Ascending aorta (tissue), 2 donors: Measurements from ENCODE around the gene ERO1A. TPM values are rescaled to one million over a fixed set of nuclear protein-coding genes. Genes with fewer than 3 reads are reported as not detected.

ENCODE experiments used
- DNase-seq, 2 donors: peaks; one replicate each; pipeline ENCODE4 v3.0.0-alpha.2; 2019; ENCODE audit warnings: low spot score in 2 of 2
- H3K27ac ChIP-seq, 2 donors: fragments of 200-600 bp; sonication (generic); one replicate each; pipeline ENCODE4 v1.5.1; 2016 to 2017; ENCODE audit warnings: mild to moderate bottlenecking in 1 of 2
- H3K27me3 ChIP-seq: fragments of 200-600 bp; sonication (generic); one replicate; pipeline ENCODE4 v1.5.1; 2017
- H3K36me3 ChIP-seq, 2 donors: fragments of 200-600 bp; sonication (generic); one replicate each; pipeline ENCODE4 v1.5.1; 2016
- H3K4me1 ChIP-seq, 2 donors: fragments of 200-600 bp; sonication (generic); one replicate each; pipeline ENCODE4 v1.5.1; 2016 to 2017; ENCODE audit warnings: mild to moderate bottlenecking in 1 of 2
- H3K4me3 ChIP-seq, 2 donors: fragments of 200-600 bp; sonication (generic); one replicate each; pipeline ENCODE4 v1.5.1; 2016 to 2017; ENCODE audit warnings: mild to moderate bottlenecking in 1 of 2
- H3K9me3 ChIP-seq, 2 donors: fragments of 200-600 bp; sonication (generic); one replicate each; pipeline ENCODE4 v1.5.1; 2016
- CTCF ChIP-seq, 3 experiments: fragments of 200-600 bp in 2 of 3; fragments of 450-650 bp in 1 of 3; sonication (generic) in 2 of 3; IDR thresholded peaks; one replicate each; pipeline ENCODE4 v1.5.1; 2016 to 2019; ENCODE audit warnings: antibody characterized with exemption in 3 of 3, mild to moderate bottlenecking in 1 of 3, moderate library complexity in 1 of 3
- intact Hi-C: fragments of 100-400 bp; cut with DNase I; formaldehyde crosslinking; loops from one replicate; pipeline ENCODE4 v1.15.1; 2023
- total RNA-seq: library from RNA; depleted of rRNA; stranded (reverse); fragments of >200 nt; gene quantifications from one replicate; pipeline ENCODE4 v1.1.0, GENCODE V29; 2016

The ERO1A gene
- total RNA-seq, 1 donor from 2014 or later, result 25.9 TPM

GRCh38 chr14:52660325-52660724 lies 35.0 kb downstream of the ERO1A start:
- no peak for DNase-seq
- Histone ChIP-seq H3K36me3 (peaks cover 13 to 38% of the 10 kb centered on the region in 2 donors), H3K4me1 (no peaks in the 10 kb centered on the region), H3K27ac (no peak overlapping the region), H3K27me3 (no peaks in the 10 kb centered on the region), H3K9me3 (no peaks in the 10 kb centered on the region), H3K4me3 (no peak overlapping the region)
- intact Hi-C loops, result no loop called here
- no peak for TF ChIP-seq CTCF (IDR thresholded peaks at IDR 0.05)

GRCh38 chr14:52656905-52657304 lies 38.5 kb downstream of the ERO1A start:
- no peak for TF ChIP-seq CTCF (IDR thresholded peaks at IDR 0.05)

GRCh38 chr14:52650774-52651173 lies 44.6 kb downstream of the ERO1A start:
- Histone ChIP-seq H3K4me1 (no peaks in the 10 kb centered on the region), H3K36me3 (peaks cover 12 to 38% of the 10 kb centered on the region in 2 donors), H3K4me3 (no peak overlapping the region), H3K27ac (no peak overlapping the region), H3K27me3 (no peaks in the 10 kb centered on the region), H3K9me3 (no peaks in the 10 kb centered on the region)
- no peak for TF ChIP-seq CTCF (IDR thresholded peaks at IDR 0.05)
- intact Hi-C loops, result no loop called here
- DNase-seq, result no peak

More at GRCh38 chr14:52656905-52657304, 38.5 kb downstream of the ERO1A start:
- intact Hi-C loops, result no loop called here
- H3K4me1 ChIP-seq, result no peaks in the 10 kb centered on the region
- H3K27me3 ChIP-seq, result no peaks in the 10 kb centered on the region
- no peak overlapping the region for H3K4me3 ChIP-seq
- H3K36me3 ChIP-seq, result peaks cover 17 to 27% of the 10 kb centered on the region in 2 donors
- no peak for DNase-seq
- no peak overlapping the region for H3K27ac ChIP-seq
- no peaks in the 10 kb centered on the region for H3K9me3 ChIP-seq

- Histone ChIP-seq H3K4me1 (no peaks in the 10 kb centered on the region), H3K36me3 (peaks cover 18 to 44% of the 10 kb centered on the region in 2 donors)
- intact Hi-C loops, result no loop called here
Observed at GRCh38 chr14:52649511-52649910, 45.8 kb downstream of the ERO1A start.

GRCh38 chr14:52641745-52642144 lies 53.6 kb downstream of the ERO1A start:
- peaks cover 0 to 7% of the 10 kb centered on the region in 2 donors for H3K9me3 ChIP-seq
- no peak overlapping the region for H3K27ac ChIP-seq
- H3K27me3 ChIP-seq, result no peaks in the 10 kb centered on the region
- no peaks in the 10 kb centered on the region for H3K4me1 ChIP-seq
- DNase-seq, result no peak
- H3K36me3 ChIP-seq, result peaks cover 22 to 41% of the 10 kb centered on the region in 2 donors
- intact Hi-C loops, result no loop called here
- no peak for TF ChIP-seq CTCF (IDR thresholded peaks at IDR 0.05)
- H3K4me3 ChIP-seq, result no peak overlapping the region

More at GRCh38 chr14:52649511-52649910, 45.8 kb downstream of the ERO1A start:
- no peaks in the 10 kb centered on the region for H3K9me3 ChIP-seq
- H3K27ac ChIP-seq, result no peak overlapping the region
- no peaks in the 10 kb centered on the region for H3K27me3 ChIP-seq
- H3K4me3 ChIP-seq, result no peak overlapping the region
- TF ChIP-seq CTCF (IDR thresholded peaks at IDR 0.05), result no peak
- no peak for DNase-seq

- H3K4me3 ChIP-seq, result no peak overlapping the region
Observed at GRCh38 chr14:52640137-52640536, 55.2 kb downstream of the ERO1A start.

More at GRCh38 chr14:52640137-52640536, 55.2 kb downstream of the ERO1A start:
- no peaks in the 10 kb centered on the region for H3K27me3 ChIP-seq
- DNase-seq, result no peak
- H3K36me3 ChIP-seq, result peaks cover 11 to 28% of the 10 kb centered on the region in 2 donors
- TF ChIP-seq CTCF (IDR thresholded peaks at IDR 0.05), result no peak
- no peaks in the 10 kb centered on the region for H3K4me1 ChIP-seq
- H3K9me3 ChIP-seq, result peaks cover 0 to 7% of the 10 kb centered on the region in 2 donors
- intact Hi-C loops, result no loop called here
- H3K27ac ChIP-seq, result no peak overlapping the region
